Measurements from ENCODE around the gene MGAT5.

Gene MGAT5

GRCh38 chr2:134401081-134401497 is 147.2 kb downstream of the MGAT5 start:
- no peak for DNase-seq (ENCODE audit: low read depth)

GRCh38 chr2:134401789-134402188 is 147.9 kb downstream of the MGAT5 start:
- no peak for DNase-seq (ENCODE audit: low read depth)

GRCh38 chr2:134402410-134402809 is 148.5 kb downstream of the MGAT5 start:
- no peak for DNase-seq (ENCODE audit: low read depth)

GRCh38 chr2:134405611-134406081 is 151.8 kb downstream of the MGAT5 start:
- no peak for DNase-seq (ENCODE audit: low read depth)

GRCh38 chr2:134406311-134406710 is 152.4 kb downstream of the MGAT5 start:
- no peak for DNase-seq (ENCODE audit: low read depth)

- no peak for DNase-seq (ENCODE audit: low read depth)
Observed at GRCh38 chr2:134406736-134407135, 152.9 kb downstream of the MGAT5 start.

- DNase-seq (ENCODE audit: low read depth): no peak
Observed at GRCh38 chr2:134407154-134407890, 153.4 kb downstream of the MGAT5 start.

GRCh38 chr2:134408386-134408785 is 154.5 kb downstream of the MGAT5 start:
- DNase-seq (ENCODE audit: low read depth): no peak

GRCh38 chr2:134408791-134409190 is 154.9 kb downstream of the MGAT5 start:
- no peak for DNase-seq (ENCODE audit: low read depth)

- no peak for DNase-seq (ENCODE audit: low read depth)
Observed at GRCh38 chr2:134410006-134410405, 156.1 kb downstream of the MGAT5 start.

GRCh38 chr2:134410831-134411231 is 157.0 kb downstream of the MGAT5 start:
- DNase-seq (ENCODE audit: low read depth): no peak

- DNase-seq (ENCODE audit: low read depth): no peak
Observed at GRCh38 chr2:134411279-134411827, 157.5 kb downstream of the MGAT5 start.

- peak; percentile 58 for DNase-seq (ENCODE audit: low read depth)
Observed at GRCh38 chr2:134411828-134412638, 158.2 kb downstream of the MGAT5 start.

GRCh38 chr2:134412639-134412999 is 158.7 kb downstream of the MGAT5 start:
- DNase-seq (ENCODE audit: low read depth): no peak

GRCh38 chr2:134413430-134413829 is 159.6 kb downstream of the MGAT5 start:
- no peak for DNase-seq (ENCODE audit: low read depth)

GRCh38 chr2:134413912-134414311 is 160.0 kb downstream of the MGAT5 start:
- DNase-seq (ENCODE audit: low read depth): no peak

- no peak for DNase-seq (ENCODE audit: low read depth)
Observed at GRCh38 chr2:134416018-134416417, 162.1 kb downstream of the MGAT5 start.

GRCh38 chr2:134416637-134417036 is 162.8 kb downstream of the MGAT5 start:
- no peak for DNase-seq (ENCODE audit: low read depth)

GRCh38 chr2:134417968-134418582 is 164.2 kb downstream of the MGAT5 start:
- no peak for DNase-seq (ENCODE audit: low read depth)

- DNase-seq (ENCODE audit: low read depth): no peak
Observed at GRCh38 chr2:134420259-134420658, 166.4 kb downstream of the MGAT5 start.

GRCh38 chr2:134420920-134421319 is 167.0 kb downstream of the MGAT5 start:
- DNase-seq (ENCODE audit: low read depth): no peak

- DNase-seq (ENCODE audit: low read depth): no peak
Observed at GRCh38 chr2:134421556-134422328, 167.9 kb downstream of the MGAT5 start.
